Activated CD8-positive, alpha-beta memory T cell treated with anti-CD3 and anti-CD28 coated beads, Interleukin-2, amount 50 U/mL, for 4 hours (primary cell): ENCODE data around the gene OBSL1.
A peak's percentile ranks its signal among the peaks of the same experiment; 100 is the strongest.

ENCODE experiments used
- DNase-seq: peaks from one replicate; pipeline ENCODE4 v3.0.0-alpha.2; 2020

OBSL1 gene

DNA sequence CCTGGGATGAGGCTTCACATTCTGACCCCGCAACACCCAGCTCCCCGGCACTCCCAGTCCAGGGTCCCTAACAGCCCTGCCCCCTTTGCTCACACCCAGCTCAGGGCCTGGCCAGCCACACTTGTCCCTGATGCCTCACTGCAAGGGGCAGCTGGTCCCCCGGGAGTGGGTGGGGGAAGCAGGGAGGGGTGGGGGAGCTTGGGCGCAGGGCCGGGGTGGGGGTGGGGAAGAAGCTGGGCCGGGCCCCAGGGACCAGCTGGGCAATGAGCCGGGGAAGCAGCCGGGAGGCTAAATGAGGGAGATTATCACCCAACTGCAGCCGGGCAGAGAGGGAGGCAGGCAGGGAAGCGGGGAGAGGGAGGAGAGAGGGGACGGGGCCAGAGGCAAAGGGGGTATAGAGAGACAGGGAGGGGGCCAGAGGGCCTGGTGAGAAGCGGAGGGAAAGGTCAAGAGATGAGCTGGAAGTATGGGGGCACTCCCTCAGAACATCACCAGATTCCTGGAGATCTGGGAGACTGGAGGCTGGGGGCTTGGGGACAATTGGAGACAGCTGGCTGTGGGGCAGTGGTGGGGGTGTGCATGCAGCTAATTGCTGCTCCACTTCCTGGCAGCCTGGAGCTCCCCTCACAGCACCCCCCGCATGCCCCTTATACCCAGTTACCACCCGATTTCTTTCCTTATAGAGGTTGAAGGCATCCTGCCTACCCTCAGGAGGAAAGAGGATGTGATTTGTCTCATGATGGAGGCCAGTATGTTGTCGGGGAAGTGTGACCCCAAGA, 59.6 kb downstream of the OBSL1 start:
- no peak for DNase-seq

DNA sequence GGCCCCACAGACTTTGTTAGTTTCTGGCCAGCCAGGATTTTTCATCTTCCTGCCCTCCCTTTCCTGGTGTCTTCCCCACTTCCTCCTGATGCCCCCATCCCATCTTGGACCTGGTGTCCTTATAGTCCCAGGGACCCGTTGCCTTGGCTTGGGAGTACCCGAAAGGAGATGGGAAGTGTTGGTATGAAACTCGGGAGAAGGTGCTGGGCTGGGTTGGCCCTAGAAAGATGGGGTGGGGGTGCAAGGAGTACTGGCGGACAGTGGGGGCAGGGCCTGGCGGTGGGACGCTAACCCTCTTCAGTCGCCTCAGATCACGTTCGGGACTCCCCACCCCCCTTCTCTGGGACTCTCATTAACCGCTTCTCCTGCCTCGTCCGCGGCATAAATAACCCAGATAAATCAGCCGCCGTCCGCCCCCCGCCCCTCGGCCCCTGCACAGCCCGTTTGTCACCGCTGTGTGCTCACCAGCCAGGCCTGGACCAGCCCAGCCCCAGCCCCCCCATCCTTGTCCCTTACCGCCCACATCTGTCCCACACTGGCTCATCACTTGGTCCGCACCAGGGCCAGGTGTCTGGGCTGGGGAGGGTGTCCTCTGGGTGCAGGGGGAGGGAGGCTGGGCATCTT, 60.7 kb downstream of the OBSL1 start:
- DNase-seq: no peak

DNA sequence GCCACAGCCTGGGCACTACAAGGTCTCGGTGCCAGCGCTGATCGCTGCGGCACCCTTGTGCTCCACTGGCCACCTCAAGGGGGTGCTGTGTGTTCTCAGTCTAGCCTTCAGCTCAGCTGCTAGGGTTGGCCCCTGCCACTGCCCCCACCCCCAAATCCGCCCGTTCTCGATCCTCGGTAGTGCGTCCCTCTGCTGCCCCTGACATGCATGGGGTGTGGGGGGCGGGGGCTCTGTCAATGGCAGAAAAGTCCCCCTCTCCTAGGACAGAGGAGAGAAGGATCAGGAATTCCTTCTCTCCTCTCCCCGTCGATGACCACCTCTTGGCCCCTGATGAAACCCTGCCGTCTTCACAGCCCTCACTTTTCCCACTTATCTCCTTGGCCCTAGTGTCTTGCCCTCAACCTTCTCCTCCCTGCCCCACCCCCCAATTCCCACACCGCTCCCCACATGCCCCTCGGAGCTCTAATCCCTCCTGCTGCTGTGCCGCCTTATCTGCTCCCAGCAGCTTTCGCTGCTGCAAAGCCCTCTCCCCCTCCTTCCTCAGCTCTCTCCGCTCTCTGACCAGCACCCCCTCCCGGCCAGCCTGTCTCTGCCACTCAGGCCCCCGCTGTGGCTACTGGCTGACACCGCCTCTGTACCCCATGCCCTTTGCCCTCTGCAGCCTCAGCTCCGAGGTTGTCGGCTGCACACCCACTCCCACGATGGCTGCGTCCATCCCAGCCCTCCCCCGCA, 61.4 kb downstream of the OBSL1 start:
- peak; percentile 51 for DNase-seq

DNA sequence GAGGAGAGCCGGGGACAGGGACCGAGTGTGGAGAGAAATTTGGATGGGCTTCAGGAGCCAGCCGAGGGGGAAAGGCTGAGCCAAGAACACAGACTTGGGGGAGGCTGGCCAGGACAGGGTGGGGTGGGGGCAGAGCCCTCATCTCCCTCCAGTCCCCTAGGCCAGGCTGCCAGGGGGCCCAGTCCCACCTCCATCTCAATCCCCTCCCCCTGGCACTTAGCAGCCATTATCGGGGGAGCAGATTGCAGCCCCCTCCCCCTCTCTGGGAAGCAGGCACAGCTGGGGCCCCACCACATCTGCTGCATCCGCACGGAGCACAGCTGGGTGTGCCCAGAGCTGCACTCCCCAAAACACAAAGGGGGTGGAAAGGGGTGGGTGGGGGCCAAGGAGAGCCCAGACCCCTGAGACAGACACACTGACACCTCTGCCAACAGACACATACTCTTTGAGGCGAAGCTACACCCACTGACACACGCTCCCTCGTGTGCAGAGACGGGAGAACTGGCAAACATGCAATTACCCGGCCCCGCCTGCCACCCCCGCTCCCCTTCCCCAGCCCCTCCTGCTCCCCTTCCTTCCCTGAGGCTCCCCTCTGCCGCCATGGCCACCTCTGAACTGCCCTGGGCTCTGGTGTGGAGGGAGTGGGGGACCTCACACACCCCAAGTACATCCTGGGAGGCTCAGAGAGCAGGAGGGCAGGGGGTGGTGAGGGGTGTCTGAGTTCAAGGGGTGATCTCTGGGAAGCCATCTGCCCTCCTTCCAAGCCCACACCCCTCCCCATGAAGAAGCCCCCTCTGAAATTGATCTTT, 62.2 kb downstream of the OBSL1 start:
- no peak for DNase-seq

DNA sequence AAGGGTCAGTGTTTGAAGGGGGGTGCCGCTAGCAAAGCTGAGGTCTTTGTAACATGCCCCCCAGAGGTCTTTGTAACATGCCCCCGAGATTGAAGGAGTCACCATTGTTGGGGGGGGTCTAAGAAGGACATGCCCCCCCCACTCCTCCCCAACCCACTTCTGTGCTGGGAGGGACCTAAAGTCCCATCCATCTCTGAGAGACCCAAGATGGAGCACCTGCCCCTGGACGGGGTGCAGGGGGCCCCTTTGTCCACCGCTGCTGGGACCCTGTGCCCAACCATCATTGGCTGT, 63.0 kb downstream of the OBSL1 start:
- no peak for DNase-seq

DNA sequence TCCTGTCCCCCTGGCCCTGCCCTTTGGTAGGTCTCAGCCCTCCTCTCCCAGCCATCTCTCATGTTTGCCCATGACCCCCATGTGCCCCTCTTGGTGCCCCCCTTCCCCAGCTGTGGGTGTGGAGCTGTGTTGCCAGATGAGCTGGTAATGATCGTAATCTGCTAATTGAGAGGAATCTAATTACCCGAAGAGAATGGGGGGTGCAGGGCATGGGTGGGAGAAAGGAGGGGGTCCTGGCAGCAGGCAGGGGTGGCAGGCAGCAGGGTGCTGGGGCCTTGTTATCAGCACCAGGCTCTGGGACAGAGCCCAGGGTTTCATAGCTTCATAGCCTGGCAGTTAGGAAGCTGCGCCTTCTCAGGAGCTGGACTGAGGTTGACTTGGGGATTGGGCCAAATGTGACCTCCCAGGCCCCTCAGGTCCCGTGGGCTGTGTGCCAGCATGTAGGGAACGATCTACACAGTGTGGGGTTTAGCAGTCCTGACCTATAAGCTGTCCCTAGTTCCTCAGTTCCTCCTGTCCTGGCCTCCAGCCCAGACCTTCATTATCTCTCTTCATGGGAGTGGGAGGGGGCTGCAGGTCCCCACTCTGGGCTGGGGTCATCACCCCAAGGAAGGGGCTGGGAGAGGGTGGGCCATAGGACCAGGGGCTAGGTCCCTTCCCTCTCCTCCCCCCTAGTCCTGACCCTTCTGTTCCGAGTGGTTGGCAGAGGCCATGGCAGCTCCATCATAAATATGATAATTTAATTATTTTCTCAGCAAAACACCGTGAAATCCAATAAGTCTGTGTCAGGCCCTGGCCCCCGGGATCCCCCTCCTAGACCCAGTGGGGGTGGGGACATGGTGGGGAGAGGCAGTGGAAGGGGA, 63.5 kb downstream of the OBSL1 start:
- no peak for DNase-seq

DNA sequence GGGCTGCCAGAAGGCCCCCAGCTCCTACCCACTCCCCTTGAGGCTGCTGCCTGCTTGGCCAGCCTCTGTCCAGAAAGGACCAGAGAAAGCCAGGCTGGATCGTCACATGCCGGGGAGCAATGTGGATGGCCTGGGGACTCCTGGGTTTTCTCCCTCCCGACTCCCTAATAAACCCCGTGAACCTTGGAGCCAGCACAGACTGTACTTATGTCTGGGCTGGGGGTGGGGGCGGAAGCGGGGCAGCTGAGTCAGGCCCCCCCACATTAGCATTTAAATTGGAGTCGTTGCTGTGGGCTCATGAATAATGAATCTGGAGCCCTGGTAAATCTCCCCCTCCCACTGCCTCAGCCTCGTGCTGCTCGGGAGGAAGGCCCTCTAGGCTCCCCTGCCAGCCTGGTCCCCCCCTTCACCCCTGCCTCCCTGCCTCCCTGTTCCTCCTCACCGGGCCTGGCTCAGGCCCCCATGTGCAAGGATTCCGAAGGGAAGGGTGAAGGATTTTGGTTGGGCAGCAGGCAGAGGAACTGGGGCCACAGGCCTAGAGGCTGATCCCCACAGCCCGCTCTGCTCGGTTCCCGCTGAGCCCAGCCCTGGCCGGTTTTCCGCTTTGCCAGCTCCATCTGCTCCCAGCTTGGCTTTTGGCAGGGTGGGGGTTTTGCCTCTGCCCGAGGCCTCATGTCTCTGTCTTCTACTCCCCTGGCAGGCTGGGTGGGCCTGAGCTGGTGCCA, 64.4 kb downstream of the OBSL1 start:
- DNase-seq: no peak

DNA sequence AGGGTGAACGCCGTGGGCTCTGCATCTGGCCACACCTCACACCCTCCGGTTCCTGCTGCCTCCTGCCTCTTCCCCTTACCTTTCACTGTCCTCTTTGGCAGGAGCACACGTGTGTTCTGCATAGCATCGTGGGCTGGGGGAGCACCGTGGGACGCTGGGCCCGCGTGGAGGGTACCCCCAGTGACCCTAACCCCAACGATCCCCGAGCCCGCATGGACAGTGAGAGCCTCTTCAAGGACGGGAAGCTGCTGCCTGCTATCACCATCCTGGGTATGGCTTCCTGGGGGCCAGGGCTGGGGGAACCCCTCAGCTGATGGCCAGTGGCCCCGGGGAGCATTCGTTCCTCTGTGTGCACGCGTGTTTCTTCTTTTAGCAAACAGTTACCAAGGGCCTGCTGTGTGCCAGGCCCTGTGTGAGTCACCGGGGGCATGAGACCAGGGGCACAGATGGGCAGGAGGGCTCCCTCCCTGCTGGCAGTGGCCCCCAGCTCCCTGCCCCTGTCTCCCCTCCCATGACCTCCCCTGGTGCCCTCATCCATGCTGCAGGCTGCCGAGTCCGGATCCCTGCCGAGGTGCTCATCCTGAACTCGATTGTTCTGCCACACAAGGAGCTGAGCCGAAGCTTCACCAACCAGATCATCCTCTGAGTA, 65.1 kb downstream of the OBSL1 start:
- DNase-seq: no peak

DNA sequence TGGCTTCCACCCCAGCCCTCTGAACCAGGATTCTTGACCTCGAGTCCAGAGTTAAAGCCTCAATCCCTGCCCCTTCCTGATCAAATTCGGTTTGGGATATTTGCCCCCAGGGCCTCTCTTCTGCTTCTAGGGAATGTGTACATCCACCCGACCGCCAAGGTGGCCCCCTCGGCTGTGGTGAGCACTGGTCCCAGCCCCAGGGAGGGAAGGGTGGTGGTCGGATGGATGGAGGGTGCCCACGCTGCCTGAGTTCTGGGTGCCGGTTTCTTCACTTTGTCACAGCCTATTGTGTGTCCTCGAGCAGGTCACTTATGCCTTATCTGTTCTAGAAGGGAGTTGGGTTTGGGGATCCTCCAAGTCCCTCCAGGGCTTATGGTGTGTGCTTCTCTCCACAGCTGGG, 65.8 kb downstream of the OBSL1 start:
- no peak for DNase-seq

DNA sequence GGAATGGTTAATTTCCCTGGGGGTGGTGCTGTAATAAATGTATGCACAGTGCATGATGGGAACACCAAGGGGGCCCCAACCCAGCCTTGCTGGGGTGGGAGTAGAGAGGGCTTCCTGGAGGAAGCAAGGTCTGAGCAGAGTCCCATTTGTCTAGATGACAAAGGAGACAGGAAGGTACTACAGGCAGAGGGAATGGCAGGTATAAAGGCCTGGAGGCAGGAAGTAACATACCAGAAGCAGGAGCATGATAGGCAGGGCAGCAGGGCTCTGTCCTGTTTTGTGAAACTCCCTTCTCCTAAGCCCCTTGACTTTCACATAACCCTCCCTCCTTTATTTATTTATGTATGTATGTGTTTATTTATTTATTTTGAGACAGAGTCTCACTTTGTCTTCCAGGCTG, 68.7 kb downstream of the OBSL1 start:
- no peak for DNase-seq

DNA sequence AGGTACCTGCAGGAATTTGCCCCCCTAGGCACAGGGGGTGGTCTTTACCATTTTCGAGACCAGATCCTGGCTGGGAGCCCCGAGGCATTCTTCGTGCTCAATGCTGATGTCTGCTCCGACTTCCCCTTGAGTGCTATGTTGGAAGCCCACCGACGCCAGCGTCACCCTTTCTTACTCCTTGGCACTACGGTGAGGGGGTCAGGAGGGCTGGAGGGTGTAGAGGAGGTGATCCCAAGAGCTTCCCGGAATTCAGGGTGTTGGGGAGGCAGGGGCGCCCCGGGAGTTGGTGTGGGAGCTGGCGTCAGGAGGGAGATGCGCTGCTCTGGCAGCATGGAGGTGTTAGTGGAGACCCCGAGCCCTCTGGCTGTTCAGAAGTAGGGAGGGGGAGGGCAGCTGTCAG, 69.5 kb downstream of the OBSL1 start:
- no peak for DNase-seq
